ENCODE data around the gene NSG1. TPM values are rescaled to one million over a fixed set of nuclear protein-coding genes. Genes with fewer than 3 reads are reported as not detected.

The NSG1 gene, protein sequence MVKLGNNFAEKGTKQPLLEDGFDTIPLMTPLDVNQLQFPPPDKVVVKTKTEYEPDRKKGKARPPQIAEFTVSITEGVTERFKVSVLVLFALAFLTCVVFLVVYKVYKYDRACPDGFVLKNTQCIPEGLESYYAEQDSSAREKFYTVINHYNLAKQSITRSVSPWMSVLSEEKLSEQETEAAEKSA
- 17.8 and 47.9 TPM in 2 replicates for total RNA-seq

DNA sequence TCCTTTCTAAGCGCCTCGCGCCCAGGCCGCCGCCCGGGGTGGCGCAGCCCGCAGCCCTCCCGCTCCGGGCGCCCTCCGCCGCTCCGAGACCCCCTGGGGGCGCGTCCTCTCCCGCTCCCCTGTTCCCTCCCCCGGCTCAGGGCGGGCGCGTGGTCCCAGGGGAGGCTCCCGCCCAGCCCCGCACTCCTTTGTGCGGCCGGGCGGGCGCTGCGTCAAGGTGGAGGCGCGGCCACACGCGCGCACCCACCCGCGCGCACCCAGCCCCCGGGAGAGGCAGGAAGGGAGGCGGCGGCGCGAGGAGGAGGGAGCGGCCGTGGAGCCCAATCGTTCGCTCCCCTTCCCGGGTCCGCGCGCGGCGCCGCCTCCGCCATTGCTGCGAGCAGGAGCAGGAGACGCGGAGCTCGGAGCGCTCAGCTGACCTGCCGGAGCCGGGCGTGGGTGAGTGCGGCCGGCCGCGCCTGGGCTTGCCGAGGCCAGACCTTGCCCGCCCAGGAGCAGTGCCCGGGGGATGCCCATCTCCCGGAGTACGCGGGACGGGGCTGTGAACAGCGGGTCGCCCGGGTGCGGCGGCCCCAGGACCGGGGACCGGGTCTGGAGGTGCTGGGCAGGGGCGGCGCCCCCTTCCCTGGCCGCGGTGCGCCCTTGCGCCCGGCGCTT, at the start of gene NSG1:
Gene NSG1, plus strand, starts transcription at position 367 of the 657 bp plus-strand sequence. CDS start 528 bp downstream, outside the sequence.

Other genes starting within 250 kb of the NSG1 start
- not detected in 2 replicates for gene OTOP1, start 160.2 kb upstream of the NSG1 start, total RNA-seq
- 13.3 and 14.6 TPM in 2 replicates for gene TMEM128, start 138.9 kb upstream of the NSG1 start, total RNA-seq
- gene LYAR, start 96.9 kb upstream of the NSG1 start, total RNA-seq: 21.5 and 25.2 TPM in 2 replicates
- 2.9 and 3.8 TPM in 2 replicates for gene ZBTB49, start 96.9 kb upstream of the NSG1 start, total RNA-seq
- gene STX18, start 154.9 kb downstream of the NSG1 start, total RNA-seq: 19.1 and 20.7 TPM in 2 replicates